ENCODE data around the gene TMOD3. TPM values are rescaled to one million over a fixed set of nuclear protein-coding genes. Genes with fewer than 3 reads are reported as not detected.

Gene TMOD3
- total and polyA plus RNA-seq, 2 of the 4 experiments (the other 2 are of a cell fraction), result 10.7 to 22.0 TPM

DNA sequence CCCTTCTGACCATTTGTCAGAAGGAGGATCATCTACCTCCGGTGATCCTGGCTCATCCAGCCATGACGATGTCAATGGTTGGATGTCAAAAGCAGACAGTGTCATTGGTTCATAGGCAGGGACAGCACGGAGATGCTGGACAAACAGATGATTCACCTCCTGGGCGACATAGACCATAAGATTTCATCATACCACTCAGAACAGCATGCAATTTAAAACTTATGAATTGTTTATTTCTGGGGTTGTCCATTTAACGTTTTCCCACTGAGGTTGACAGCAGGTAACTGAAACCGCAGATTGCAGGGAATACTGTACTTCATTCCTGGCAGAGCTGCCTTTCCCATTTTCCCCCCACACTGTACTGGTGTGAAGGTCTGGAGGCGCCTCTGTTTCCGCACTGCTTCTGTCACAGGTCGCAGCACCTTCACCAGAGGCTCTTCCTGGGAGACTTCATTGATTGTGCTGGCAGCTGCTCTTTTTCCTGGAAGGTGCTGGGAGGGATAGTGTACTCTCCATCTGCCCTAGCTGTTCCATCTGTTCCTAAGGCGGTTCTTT lies 32.5 kb upstream of the TMOD3 start:
- Histone ChIP-seq H3K27ac (ENCODE audit: insufficient read depth, low read length) (no peak overlapping the region), H2AFZ (replicated peaks; ENCODE audit: low read length, poor library complexity) (no peak overlapping the region), H2AK9ac (replicated peaks; ENCODE audit: low read depth, low read length, poor library complexity) (no peak overlapping the region), H3K18ac (ENCODE audit: low read depth, low read length) (no peak overlapping the region), H3K9me1 (ENCODE audit: insufficient read depth, low read length) (peaks cover 7% of the 10 kb centered on the region; the same call in 1 of the 2 replicates), H3K9ac (ENCODE audit: low read depth, low read length) (no peak overlapping the region), H4K91ac (ENCODE audit: insufficient read depth, low read depth, low read length) (no peak overlapping the region), H3K36me3 (ENCODE audit: control insufficient read depth, insufficient read depth, low read length) (peaks cover 3% of the 10 kb centered on the region), H2BK15ac (ENCODE audit: low read depth, low read length) (no peak overlapping the region), H3K79me1 (ENCODE audit: low read depth in 1 of 2, low read length in 2 of 2) (no peaks in the 10 kb centered on the region), H2BK120ac (ENCODE audit: low read depth, low read length) (peak overlapping the region; percentile 6; the same call in 1 of the 2 replicates), H4K20me1 (ENCODE audit: insufficient read depth, low read length) (no peaks in the 10 kb centered on the region; the same call in 1 of the 2 replicates), H4K5ac (ENCODE audit: low read depth, low read length) (no peak overlapping the region), H4K8ac (ENCODE audit: low read depth in 2 of 2, low read length in 2 of 2) (no peak overlapping the region), H3K4me1 (ENCODE audit: control insufficient read depth, insufficient read depth, low read length) (peaks cover 2% of the 10 kb centered on the region; the same call in 1 of the 2 replicates), H2BK20ac (ENCODE audit: low read depth, low read length) (no peak overlapping the region), H2BK5ac (ENCODE audit: low read depth, low read length, poor library complexity, severe bottlenecking) (no peak overlapping the region), H3K4ac (ENCODE audit: low read depth, low read length) (peak overlapping the region; percentile 4; the same call in 1 of the 2 replicates), H3K56ac (ENCODE audit: extremely low read depth, insufficient read depth, low read length) (no peak overlapping the region), H3K9me3 (ENCODE audit: control insufficient read depth, insufficient read depth, low read length) (no peaks in the 10 kb centered on the region), H3K23ac (ENCODE audit: low read depth, low read length) (no peak overlapping the region), H3K27me3 (ENCODE audit: control insufficient read depth, insufficient read depth, low read length) (no peaks in the 10 kb centered on the region), H3K4me3 (ENCODE audit: insufficient read depth, low read depth, low read length) (no peak overlapping the region), H3K4me2 (ENCODE audit: low read depth, low read length) (no peak overlapping the region), H2AK5ac (ENCODE audit: low read depth, low read length) (no peak overlapping the region), H3K14ac (replicated peaks; ENCODE audit: low read depth, low read length) (no peak overlapping the region)
- ATAC-seq (ENCODE audit: low read depth) (peak; percentile 46; the same call in 1 of the 2 replicates), DNase-seq (no peak)
- in situ Hi-C loops (cut with MboI; ENCODE audit: low sequenced_read_pairs) (no loop called here), intact Hi-C loops (cut with micrococcal nuclease) (no loop called here), dilution Hi-C loops (cut with HindIII; ENCODE audit: low sequenced_read_pairs, unreplicated experiment) (no loop called here)
- POLR2A ChIA-PET (ENCODE audit: unreplicated experiment), result no interaction called here
- WGBS, 2 experiments (ENCODE audit: extremely low coverage in 2 of 2, insufficient read length in 1 of 2), result no CpG with 5 or more reads among the region's 10 CpGs
- no TSS peak for BruUV-seq (replicated peaks)
- CTCF ChIA-PET, result no interaction called here
- TF ChIP-seq, protein P1, sequence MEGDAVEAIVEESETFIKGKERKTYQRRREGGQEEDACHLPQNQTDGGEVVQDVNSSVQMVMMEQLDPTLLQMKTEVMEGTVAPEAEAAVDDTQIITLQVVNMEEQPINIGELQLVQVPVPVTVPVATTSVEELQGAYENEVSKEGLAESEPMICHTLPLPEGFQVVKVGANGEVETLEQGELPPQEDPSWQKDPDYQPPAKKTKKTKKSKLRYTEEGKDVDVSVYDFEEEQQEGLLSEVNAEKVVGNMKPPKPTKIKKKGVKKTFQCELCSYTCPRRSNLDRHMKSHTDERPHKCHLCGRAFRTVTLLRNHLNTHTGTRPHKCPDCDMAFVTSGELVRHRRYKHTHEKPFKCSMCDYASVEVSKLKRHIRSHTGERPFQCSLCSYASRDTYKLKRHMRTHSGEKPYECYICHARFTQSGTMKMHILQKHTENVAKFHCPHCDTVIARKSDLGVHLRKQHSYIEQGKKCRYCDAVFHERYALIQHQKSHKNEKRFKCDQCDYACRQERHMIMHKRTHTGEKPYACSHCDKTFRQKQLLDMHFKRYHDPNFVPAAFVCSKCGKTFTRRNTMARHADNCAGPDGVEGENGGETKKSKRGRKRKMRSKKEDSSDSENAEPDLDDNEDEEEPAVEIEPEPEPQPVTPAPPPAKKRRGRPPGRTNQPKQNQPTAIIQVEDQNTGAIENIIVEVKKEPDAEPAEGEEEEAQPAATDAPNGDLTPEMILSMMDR (conservative IDR thresholded peaks at IDR 0.05; ENCODE audit: low read depth, low read length), result no peak
- TF ChIP-seq CHD1 (IDR thresholded peaks at IDR 0.05; ENCODE audit: low read depth, low read length), result no peak
- TF ChIP-seq, protein P2, sequence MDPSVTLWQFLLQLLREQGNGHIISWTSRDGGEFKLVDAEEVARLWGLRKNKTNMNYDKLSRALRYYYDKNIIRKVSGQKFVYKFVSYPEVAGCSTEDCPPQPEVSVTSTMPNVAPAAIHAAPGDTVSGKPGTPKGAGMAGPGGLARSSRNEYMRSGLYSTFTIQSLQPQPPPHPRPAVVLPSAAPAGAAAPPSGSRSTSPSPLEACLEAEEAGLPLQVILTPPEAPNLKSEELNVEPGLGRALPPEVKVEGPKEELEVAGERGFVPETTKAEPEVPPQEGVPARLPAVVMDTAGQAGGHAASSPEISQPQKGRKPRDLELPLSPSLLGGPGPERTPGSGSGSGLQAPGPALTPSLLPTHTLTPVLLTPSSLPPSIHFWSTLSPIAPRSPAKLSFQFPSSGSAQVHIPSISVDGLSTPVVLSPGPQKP (IDR thresholded peaks at IDR 0.05; ENCODE audit: borderline replicate concordance, low read depth, low read length), result no peak
- TF ChIP-seq RCOR1 (IDR thresholded peaks at IDR 0.05; ENCODE audit: insufficient replicate concordance, low read length), result no peak
- no peak for TF ChIP-seq SMC3 (IDR thresholded peaks at IDR 0.05; ENCODE audit: low read depth, low read length)
- no peak for TF ChIP-seq FOS (IDR thresholded peaks at IDR 0.05; ENCODE audit: low read depth, low read length)
- no peak for TF ChIP-seq MXI1 (IDR thresholded peaks at IDR 0.05; ENCODE audit: borderline replicate concordance, low read depth, low read length)
- peak; percentile 63 for TF ChIP-seq CEBPB (IDR thresholded peaks at IDR 0.05; ENCODE audit: low read depth, low read length)
- TF ChIP-seq MAFK (IDR thresholded peaks at IDR 0.05; ENCODE audit: low read depth, low read length), result no peak
- TF ChIP-seq, protein P3, sequence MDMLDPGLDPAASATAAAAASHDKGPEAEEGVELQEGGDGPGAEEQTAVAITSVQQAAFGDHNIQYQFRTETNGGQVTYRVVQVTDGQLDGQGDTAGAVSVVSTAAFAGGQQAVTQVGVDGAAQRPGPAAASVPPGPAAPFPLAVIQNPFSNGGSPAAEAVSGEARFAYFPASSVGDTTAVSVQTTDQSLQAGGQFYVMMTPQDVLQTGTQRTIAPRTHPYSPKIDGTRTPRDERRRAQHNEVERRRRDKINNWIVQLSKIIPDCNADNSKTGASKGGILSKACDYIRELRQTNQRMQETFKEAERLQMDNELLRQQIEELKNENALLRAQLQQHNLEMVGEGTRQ (IDR thresholded peaks at IDR 0.05; ENCODE audit: low read depth, low read length), result no peak
- no peak for TF ChIP-seq MAZ (IDR thresholded peaks at IDR 0.05; ENCODE audit: borderline replicate concordance, low read depth, low read length)
- TF ChIP-seq RAD21 (IDR thresholded peaks at IDR 0.05; ENCODE audit: low read length), result no peak
- peak; percentile 27; the same call in 1 of the 2 replicates for TF ChIP-seq RFX5 (IDR thresholded peaks at IDR 0.05; ENCODE audit: low read depth, low read length)
- no peak for TF ChIP-seq NFE2L2 (IDR thresholded peaks at IDR 0.05; ENCODE audit: low read depth, low read length)
- TF ChIP-seq POLR2A (IDR thresholded peaks at IDR 0.05; ENCODE audit: low read depth, low read length), result no peak
- no peak for TF ChIP-seq BHLHE40 (IDR thresholded peaks at IDR 0.05; ENCODE audit: low read depth, low read length)

Data from IMR-90 (cell line).